K562 (cell line): ENCODE results near the gene MAZ.

ENCODE experiments used
- NCOR1 ChIP-seq: fragments of 450-650 bp; IDR thresholded peaks from 2 replicates; pipeline ENCODE4 v1.6.1; 2016; ENCODE audit warnings: mild to moderate bottlenecking, moderate library complexity
- TCFL5 ChIP-seq: fragments of 250-450 bp; sonication (Bioruptor Pico); conservative IDR thresholded peaks from 2 replicates; pipeline ENCODE4 v1.6.1; 2021; ENCODE audit warnings: mild to moderate bottlenecking, moderate library complexity, matching md5 sums
- THAP7 ChIP-seq: fragments of 250-450 bp; sonication (Bioruptor Pico); IDR thresholded peaks from 2 replicates; pipeline ENCODE4 v1.5.0; 2021
- TF ChIP-seq, protein P1 (sequence below): fragments of 450-650 bp; formaldehyde crosslinking; IDR thresholded peaks from 2 replicates; pipeline ENCODE4 v1.4.0; 2022; ENCODE audit warnings: missing genetic modification characterization
- TF ChIP-seq, protein P2 (sequence below), 2 experiments: fragments of 450-650 bp in 1 of 2; sonication (generic) in 1 of 2; formaldehyde crosslinking; conservative IDR thresholded peaks; 2 replicates each; pipeline versions ENCODE4 v1.4.0 to v1.8.1; 2020 to 2022; ENCODE audit warnings: mild to moderate bottlenecking in 1 of 2, missing genetic modification reagents in 1 of 2

- TF ChIP-seq, protein P1, sequence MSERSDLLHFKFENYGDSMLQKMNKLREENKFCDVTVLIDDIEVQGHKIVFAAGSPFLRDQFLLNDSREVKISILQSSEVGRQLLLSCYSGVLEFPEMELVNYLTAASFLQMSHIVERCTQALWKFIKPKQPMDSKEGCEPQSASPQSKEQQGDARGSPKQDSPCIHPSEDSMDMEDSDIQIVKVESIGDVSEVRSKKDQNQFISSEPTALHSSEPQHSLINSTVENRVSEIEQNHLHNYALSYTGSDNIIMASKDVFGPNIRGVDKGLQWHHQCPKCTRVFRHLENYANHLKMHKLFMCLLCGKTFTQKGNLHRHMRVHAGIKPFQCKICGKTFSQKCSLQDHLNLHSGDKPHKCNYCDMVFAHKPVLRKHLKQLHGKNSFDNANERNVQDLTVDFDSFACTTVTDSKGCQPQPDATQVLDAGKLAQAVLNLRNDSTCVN: no peak
- TF ChIP-seq, protein P2, sequence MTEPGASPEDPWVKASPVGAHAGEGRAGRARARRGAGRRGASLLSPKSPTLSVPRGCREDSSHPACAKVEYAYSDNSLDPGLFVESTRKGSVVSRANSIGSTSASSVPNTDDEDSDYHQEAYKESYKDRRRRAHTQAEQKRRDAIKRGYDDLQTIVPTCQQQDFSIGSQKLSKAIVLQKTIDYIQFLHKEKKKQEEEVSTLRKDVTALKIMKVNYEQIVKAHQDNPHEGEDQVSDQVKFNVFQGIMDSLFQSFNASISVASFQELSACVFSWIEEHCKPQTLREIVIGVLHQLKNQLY (CRISPR knock-in tag; conservative IDR thresholded peaks at IDR 0.05): no peak
- TF ChIP-seq THAP7 (no peak), NCOR1 (no peak), TCFL5 (no peak)
Observed at GRCh38 chr16:29809850-29810698, 3.7 kb downstream of the MAZ start.
